ENCODE data around the gene ALKBH5. TPM values are rescaled to one million over a fixed set of nuclear protein-coding genes. Genes with fewer than 3 reads are reported as not detected.
"Not testable (repeated sequence)": the region's sequence is repeated elsewhere in the genome, so short reads cannot be mapped to it uniquely, and the experiment has no call there.

Gene ALKBH5
- total and polyA plus RNA-seq, 5 donors from 2014 or later, result 102 to 123 (median 118) TPM

DNA sequence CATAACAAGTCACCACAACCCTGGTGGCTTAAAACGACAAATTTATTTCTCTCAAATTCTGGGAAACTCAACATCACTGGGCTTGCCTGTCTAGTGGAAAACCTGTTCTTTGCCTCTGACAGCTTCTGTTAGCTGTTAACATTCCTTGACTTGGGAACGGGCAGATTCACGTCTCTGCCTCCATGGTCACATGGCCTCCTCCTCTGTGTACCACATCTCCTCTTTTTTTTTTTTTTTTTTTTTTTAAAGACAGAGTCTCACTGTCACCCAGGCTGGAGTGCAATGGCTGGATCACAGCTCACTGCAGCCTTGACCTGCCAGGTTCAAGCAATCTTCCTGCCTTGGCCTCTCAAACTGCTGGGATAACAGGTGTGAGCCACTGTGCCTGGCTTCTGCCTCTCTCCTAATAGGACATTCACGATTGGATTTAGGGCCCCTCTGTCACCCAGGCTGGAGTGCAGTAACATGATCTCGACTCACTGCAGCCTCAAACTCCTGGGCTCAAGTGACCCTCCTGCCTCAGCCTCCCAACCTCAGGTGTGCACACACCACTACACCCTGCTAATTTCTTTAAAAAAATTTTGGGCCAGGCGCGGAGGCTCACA, 30.1 kb downstream of the ALKBH5 start:
- ATAC-seq (ENCODE audit: low read depth in 2 of 2) (no peak), DNase-seq (no peak)
- no peak overlapping the region for H3K27ac ChIP-seq (ENCODE audit: insufficient read depth, low read length, poor library complexity, severe bottlenecking)
- no peaks in the 10 kb centered on the region for H3K4me1 ChIP-seq (ENCODE audit: control insufficient read depth, insufficient read depth, low read length, poor library complexity, severe bottlenecking)
- H3K36me3 ChIP-seq (ENCODE audit: control insufficient read depth, insufficient read depth, low read length), result peaks cover 26% of the 10 kb centered on the region
- no peaks in the 10 kb centered on the region for H3K27me3 ChIP-seq (ENCODE audit: control insufficient read depth, insufficient read depth, low read length)
- H3K27ac Mint-ChIP-seq, result no peak overlapping the region
- H3K4me3 Mint-ChIP-seq, result no peak overlapping the region
- no peaks in the 10 kb centered on the region for H3K9me3 ChIP-seq (ENCODE audit: control insufficient read depth in 2 of 2, low read length in 2 of 2)
- H3K4me1 Mint-ChIP-seq, result peaks cover 0 to 7% (median 0%) of the 10 kb centered on the region in 4 donors
- no peak overlapping the region for H3K4me3 ChIP-seq (ENCODE audit: low read depth, low read length)
- H3K27me3 Mint-ChIP-seq, result no peaks in the 10 kb centered on the region
- peaks cover 11% of the 10 kb centered on the region for H3K36me3 Mint-ChIP-seq
- no peaks in the 10 kb centered on the region for H3K9me3 Mint-ChIP-seq

GRCh38 chr17:18216906-18217305, 33.3 kb downstream of the ALKBH5 start:
- ATAC-seq (ENCODE audit: low read depth in 2 of 2); H3K27me3 ChIP-seq (ENCODE audit: control insufficient read depth, insufficient read depth, low read length); H3K36me3 Mint-ChIP-seq; DNase-seq; H3K9me3 ChIP-seq (ENCODE audit: control insufficient read depth in 2 of 2, low read length in 2 of 2); H3K27ac Mint-ChIP-seq; H3K4me1 ChIP-seq (ENCODE audit: control insufficient read depth, insufficient read depth, low read length, poor library complexity, severe bottlenecking); H3K9me3 Mint-ChIP-seq; H3K36me3 ChIP-seq (ENCODE audit: control insufficient read depth, insufficient read depth, low read length); H3K27me3 Mint-ChIP-seq; H3K4me3 ChIP-seq (ENCODE audit: low read depth, low read length); H3K4me1 Mint-ChIP-seq; H3K4me3 Mint-ChIP-seq; H3K27ac ChIP-seq (ENCODE audit: insufficient read depth, low read length, poor library complexity, severe bottlenecking): not testable (repeated sequence)

GRCh38 chr17:18217412-18218015, 33.9 kb downstream of the ALKBH5 start:
- Histone ChIP-seq H3K9me3 (ENCODE audit: control insufficient read depth in 2 of 2, low read length in 2 of 2) (no peaks in the 10 kb centered on the region), H3K36me3 (ENCODE audit: control insufficient read depth, insufficient read depth, low read length) (peaks cover under 1% of the 10 kb centered on the region), H3K4me1 (ENCODE audit: control insufficient read depth, insufficient read depth, low read length, poor library complexity, severe bottlenecking) (no peaks in the 10 kb centered on the region), H3K4me3 (ENCODE audit: low read depth, low read length) (no peak overlapping the region), H3K27ac (ENCODE audit: insufficient read depth, low read length, poor library complexity, severe bottlenecking) (no peak overlapping the region), H3K27me3 (ENCODE audit: control insufficient read depth, insufficient read depth, low read length) (no peaks in the 10 kb centered on the region)
- Mint-ChIP-seq H3K4me3 (peak overlapping the region in 1 of 4 donors; percentile 54), H3K9me3 (no peaks in the 10 kb centered on the region), H3K27me3 (no peaks in the 10 kb centered on the region), H3K36me3 (no peaks in the 10 kb centered on the region), H3K4me1 (peaks cover 0 to 5% (median 0%) of the 10 kb centered on the region in 4 donors), H3K27ac (no peak overlapping the region)
- ATAC-seq (ENCODE audit: low read depth in 2 of 2) (peak; percentile 79 to 83), DNase-seq (peak; percentile 62 to 67 (median 63))

- Mint-ChIP-seq H3K4me3 (no peak overlapping the region), H3K4me1 (peaks cover 0 to 5% (median 0%) of the 10 kb centered on the region in 4 donors), H3K27ac (no peak overlapping the region), H3K9me3 (no peaks in the 10 kb centered on the region), H3K27me3 (no peaks in the 10 kb centered on the region), H3K36me3 (no peaks in the 10 kb centered on the region)
- no peak for DNase-seq
- ATAC-seq (ENCODE audit: low read depth in 2 of 2), result no peak
- Histone ChIP-seq H3K27me3 (ENCODE audit: control insufficient read depth, insufficient read depth, low read length) (no peaks in the 10 kb centered on the region), H3K27ac (ENCODE audit: insufficient read depth, low read length, poor library complexity, severe bottlenecking) (no peak overlapping the region), H3K36me3 (ENCODE audit: control insufficient read depth, insufficient read depth, low read length) (no peaks in the 10 kb centered on the region), H3K4me3 (ENCODE audit: low read depth, low read length) (no peak overlapping the region), H3K9me3 (ENCODE audit: control insufficient read depth in 2 of 2, low read length in 2 of 2) (no peaks in the 10 kb centered on the region), H3K4me1 (ENCODE audit: control insufficient read depth, insufficient read depth, low read length, poor library complexity, severe bottlenecking) (no peaks in the 10 kb centered on the region)
Observed at GRCh38 chr17:18218756-18219415, 35.3 kb downstream of the ALKBH5 start.

GRCh38 chr17:18224053-18224386, 40.4 kb downstream of the ALKBH5 start:
- ATAC-seq (ENCODE audit: low read depth in 2 of 2) (no peak), DNase-seq (no peak)
- Mint-ChIP-seq H3K27ac (no peak overlapping the region), H3K36me3 (no peaks in the 10 kb centered on the region), H3K27me3 (no peaks in the 10 kb centered on the region), H3K4me1 (peaks cover 0 to 34% (median 16%) of the 10 kb centered on the region in 4 donors), H3K9me3 (peaks cover 0 to 2% (median 0%) of the 10 kb centered on the region in 7 donors), H3K4me3 (peak overlapping the region in 1 of 4 donors; percentile 63)
- no peaks in the 10 kb centered on the region for H3K27me3 ChIP-seq (ENCODE audit: control insufficient read depth, insufficient read depth, low read length)
- no peak overlapping the region for H3K4me3 ChIP-seq (ENCODE audit: low read depth, low read length)
- H3K36me3 ChIP-seq (ENCODE audit: control insufficient read depth, insufficient read depth, low read length), result no peaks in the 10 kb centered on the region
- no peaks in the 10 kb centered on the region for H3K9me3 ChIP-seq (ENCODE audit: control insufficient read depth in 2 of 2, low read length in 2 of 2)
- no peak overlapping the region for H3K27ac ChIP-seq (ENCODE audit: insufficient read depth, low read length, poor library complexity, severe bottlenecking)
- peaks cover 18% of the 10 kb centered on the region for H3K4me1 ChIP-seq (ENCODE audit: control insufficient read depth, insufficient read depth, low read length, poor library complexity, severe bottlenecking)

DNA sequence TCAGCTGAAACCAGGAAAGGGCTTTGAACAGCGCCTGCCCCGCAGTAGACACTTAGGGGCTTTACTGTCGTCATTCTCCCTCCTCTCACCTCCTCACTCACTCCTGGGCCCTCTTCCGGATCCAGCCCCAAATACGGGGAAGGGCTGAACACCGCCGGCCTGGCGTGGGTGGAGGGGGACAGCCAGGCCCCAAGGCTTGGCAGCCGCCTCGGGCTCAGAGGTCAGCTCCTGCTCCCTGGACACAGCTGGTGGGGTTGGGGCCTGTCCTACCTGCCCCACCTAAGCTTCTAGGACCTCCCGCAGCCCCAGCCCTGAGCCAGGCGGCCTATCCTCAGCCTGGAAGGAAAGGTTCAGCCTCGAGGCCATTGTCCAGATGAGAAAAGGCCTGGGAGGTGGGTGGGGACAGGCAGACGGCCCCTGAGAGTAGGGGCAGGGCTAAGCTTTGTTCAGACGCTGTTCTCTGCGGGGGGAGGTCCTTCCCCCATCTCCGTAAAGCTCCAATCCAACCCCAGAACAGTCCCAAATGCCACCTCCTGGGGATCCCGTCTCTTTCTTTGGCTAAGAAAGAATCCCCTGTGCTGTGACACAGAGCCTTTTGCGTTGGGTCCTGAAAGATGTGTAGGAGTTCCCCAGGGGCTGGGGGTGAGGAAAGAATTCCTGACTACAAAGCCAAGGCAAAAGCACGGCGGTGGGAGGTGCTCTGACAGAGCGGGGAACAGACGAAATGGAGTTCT, 40.9 kb downstream of the ALKBH5 start:
- Histone ChIP-seq H3K36me3 (ENCODE audit: control insufficient read depth, insufficient read depth, low read length) (no peaks in the 10 kb centered on the region), H3K27ac (ENCODE audit: insufficient read depth, low read length, poor library complexity, severe bottlenecking) (no peak overlapping the region), H3K4me3 (ENCODE audit: low read depth, low read length) (no peak overlapping the region), H3K9me3 (ENCODE audit: control insufficient read depth in 2 of 2, low read length in 2 of 2) (no peaks in the 10 kb centered on the region), H3K4me1 (ENCODE audit: control insufficient read depth, insufficient read depth, low read length, poor library complexity, severe bottlenecking) (peaks cover 18% of the 10 kb centered on the region), H3K27me3 (ENCODE audit: control insufficient read depth, insufficient read depth, low read length) (no peaks in the 10 kb centered on the region)
- peaks cover 0 to 39% (median 16%) of the 10 kb centered on the region in 4 donors for H3K4me1 Mint-ChIP-seq
- DNase-seq, result no peak
- H3K36me3 Mint-ChIP-seq, result no peaks in the 10 kb centered on the region
- no peaks in the 10 kb centered on the region for H3K27me3 Mint-ChIP-seq
- no peak for ATAC-seq (ENCODE audit: low read depth in 2 of 2)
- peak overlapping the region in 3 of 4 donors; percentile 73 to 84 (median 82) for H3K4me3 Mint-ChIP-seq
- no peak overlapping the region for H3K27ac Mint-ChIP-seq
- H3K9me3 Mint-ChIP-seq, result peaks cover 0 to 2% (median 0%) of the 10 kb centered on the region in 7 donors

GRCh38 chr17:18225121-18225641, 41.6 kb downstream of the ALKBH5 start, which contains the start of gene LLGL1:
TSS of gene LLGL1 (plus strand) at chr17:18225635. CDS start at chr17:18225683, 48 bp downstream.
- Histone ChIP-seq H3K4me3 (ENCODE audit: low read depth, low read length) (peak within 1 kb of the TSS; percentile 82), H3K36me3 (ENCODE audit: control insufficient read depth, insufficient read depth, low read length) (no peaks in the 10 kb centered on the region), H3K9me3 (ENCODE audit: control insufficient read depth in 2 of 2, low read length in 2 of 2) (no peaks in the 10 kb centered on the region), H3K27me3 (ENCODE audit: control insufficient read depth, insufficient read depth, low read length) (no peaks in the 10 kb centered on the region), H3K4me1 (ENCODE audit: control insufficient read depth, insufficient read depth, low read length, poor library complexity, severe bottlenecking) (peaks cover 18% of the 10 kb centered on the region), H3K27ac (ENCODE audit: insufficient read depth, low read length, poor library complexity, severe bottlenecking) (no peak within 1 kb of the TSS)
- peak within 1 kb of the TSS; percentile 14 to 98 (median 96) for H3K27ac Mint-ChIP-seq
- ATAC-seq (ENCODE audit: low read depth in 2 of 2) (peak; percentile 97 to 99), DNase-seq (peak; percentile 93 to 97 (median 95))
- H3K9me3 Mint-ChIP-seq, result peaks cover 0 to 2% (median 0%) of the 10 kb centered on the region in 7 donors
- H3K27me3 Mint-ChIP-seq, result no peaks in the 10 kb centered on the region
- peaks cover 0 to 42% (median 16%) of the 10 kb centered on the region in 4 donors for H3K4me1 Mint-ChIP-seq
- H3K4me3 Mint-ChIP-seq, result peak within 1 kb of the TSS; percentile 84 to 98 (median 94)
- no peaks in the 10 kb centered on the region for H3K36me3 Mint-ChIP-seq

All from CD4-positive, CD25-positive, alpha-beta regulatory T cell (primary cell).